Measurements from ENCODE around the gene KRTAP10-5. TPM values are rescaled to one million over a fixed set of nuclear protein-coding genes. Genes with fewer than 3 reads are reported as not detected.

The KRTAP10-5 gene
- total RNA-seq, 6 experiments from 2014 or later = not detected

DNA sequence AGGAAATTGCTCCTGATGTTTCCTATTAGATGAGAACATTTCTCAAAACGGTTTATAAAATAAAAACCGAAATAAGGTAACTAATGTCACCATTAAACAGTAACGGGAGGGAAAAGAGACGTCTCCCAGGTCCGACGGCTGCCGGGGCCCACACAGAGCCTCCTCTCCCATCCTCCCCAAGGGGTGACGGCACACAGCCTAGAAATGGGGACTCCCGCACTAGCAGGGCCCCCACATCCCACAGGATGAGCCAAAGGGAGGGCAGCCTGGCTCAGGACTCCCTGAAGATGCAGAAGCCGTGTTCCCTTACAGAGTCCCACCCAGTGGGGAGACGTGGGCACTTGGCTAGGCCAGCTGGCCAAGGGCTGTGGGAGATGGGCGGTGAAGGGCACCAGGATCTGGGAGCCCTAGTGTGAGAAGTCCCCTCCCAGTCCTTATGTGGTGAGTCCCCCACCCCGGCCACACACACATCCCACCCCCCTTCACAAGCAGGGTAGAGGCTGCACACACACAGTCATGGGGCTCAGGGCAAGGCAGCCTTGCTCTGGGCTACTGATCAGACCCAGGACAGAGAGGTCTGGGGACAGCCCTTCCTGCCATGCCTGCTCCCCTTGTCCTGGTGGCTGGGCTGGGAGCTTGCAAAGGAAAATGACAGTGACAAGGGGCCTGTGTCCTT is 25.1 kb downstream of the KRTAP10-5 start:
- Histone ChIP-seq H3K4me1 (no peaks in the 10 kb centered on the region), H3K9me3 (no peaks in the 10 kb centered on the region), H3K36me3 (no peaks in the 10 kb centered on the region), H3K4me3 (no peak overlapping the region), H3K27ac (no peak overlapping the region), H3K27me3 (no peaks in the 10 kb centered on the region)
- no peak for ATAC-seq
- no peak for DNase-seq
- TF ChIP-seq, protein P1, sequence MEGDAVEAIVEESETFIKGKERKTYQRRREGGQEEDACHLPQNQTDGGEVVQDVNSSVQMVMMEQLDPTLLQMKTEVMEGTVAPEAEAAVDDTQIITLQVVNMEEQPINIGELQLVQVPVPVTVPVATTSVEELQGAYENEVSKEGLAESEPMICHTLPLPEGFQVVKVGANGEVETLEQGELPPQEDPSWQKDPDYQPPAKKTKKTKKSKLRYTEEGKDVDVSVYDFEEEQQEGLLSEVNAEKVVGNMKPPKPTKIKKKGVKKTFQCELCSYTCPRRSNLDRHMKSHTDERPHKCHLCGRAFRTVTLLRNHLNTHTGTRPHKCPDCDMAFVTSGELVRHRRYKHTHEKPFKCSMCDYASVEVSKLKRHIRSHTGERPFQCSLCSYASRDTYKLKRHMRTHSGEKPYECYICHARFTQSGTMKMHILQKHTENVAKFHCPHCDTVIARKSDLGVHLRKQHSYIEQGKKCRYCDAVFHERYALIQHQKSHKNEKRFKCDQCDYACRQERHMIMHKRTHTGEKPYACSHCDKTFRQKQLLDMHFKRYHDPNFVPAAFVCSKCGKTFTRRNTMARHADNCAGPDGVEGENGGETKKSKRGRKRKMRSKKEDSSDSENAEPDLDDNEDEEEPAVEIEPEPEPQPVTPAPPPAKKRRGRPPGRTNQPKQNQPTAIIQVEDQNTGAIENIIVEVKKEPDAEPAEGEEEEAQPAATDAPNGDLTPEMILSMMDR (IDR thresholded peaks at IDR 0.05) = no peak
- TF ChIP-seq POLR2A (IDR thresholded peaks at IDR 0.05) = no peak
- intact Hi-C loops (cut with DNase I) = no loop called here
- 60% methylated on average over 7 of the region's 13 CpGs for WGBS (ENCODE audit: insufficient coverage, low coverage, low lambda C conversion rate, missing lambda C conversion rate)

DNA sequence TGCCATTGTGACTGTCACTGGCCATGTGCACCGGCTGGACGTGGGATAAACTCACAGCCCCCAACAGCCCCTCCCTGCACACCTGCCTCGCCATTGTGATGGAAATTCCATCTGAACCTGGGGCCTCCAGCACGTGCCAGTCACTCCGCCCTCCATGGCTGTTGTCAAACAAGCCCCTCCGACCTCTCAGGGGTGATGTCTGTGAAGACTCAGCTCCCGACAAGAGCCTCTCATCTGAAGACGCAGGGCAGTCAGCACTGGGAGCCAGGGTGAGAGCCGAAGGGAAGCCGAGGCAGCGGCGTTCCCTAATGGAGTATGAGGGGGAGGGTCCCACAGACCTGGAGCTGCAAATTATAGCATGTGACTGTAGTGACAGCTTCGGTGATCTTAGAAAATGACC is 27.7 kb downstream of the KRTAP10-5 start:
- H3K9me3 ChIP-seq = no peaks in the 10 kb centered on the region
- no peaks in the 10 kb centered on the region for H3K36me3 ChIP-seq
- ATAC-seq = no peak
- H3K4me1 ChIP-seq = no peaks in the 10 kb centered on the region
- no peak overlapping the region for H3K4me3 ChIP-seq
- no peak overlapping the region for H3K27ac ChIP-seq
- no peak for DNase-seq
- H3K27me3 ChIP-seq = no peaks in the 10 kb centered on the region
- intact Hi-C loops (cut with DNase I) = no loop called here
- no peak for TF ChIP-seq POLR2A (IDR thresholded peaks at IDR 0.05)
- TF ChIP-seq, protein P1 (IDR thresholded peaks at IDR 0.05) = no peak
- WGBS (ENCODE audit: insufficient coverage, low coverage, low lambda C conversion rate, missing lambda C conversion rate) = 72% methylated on average over 2 of the region's 13 CpGs

DNA sequence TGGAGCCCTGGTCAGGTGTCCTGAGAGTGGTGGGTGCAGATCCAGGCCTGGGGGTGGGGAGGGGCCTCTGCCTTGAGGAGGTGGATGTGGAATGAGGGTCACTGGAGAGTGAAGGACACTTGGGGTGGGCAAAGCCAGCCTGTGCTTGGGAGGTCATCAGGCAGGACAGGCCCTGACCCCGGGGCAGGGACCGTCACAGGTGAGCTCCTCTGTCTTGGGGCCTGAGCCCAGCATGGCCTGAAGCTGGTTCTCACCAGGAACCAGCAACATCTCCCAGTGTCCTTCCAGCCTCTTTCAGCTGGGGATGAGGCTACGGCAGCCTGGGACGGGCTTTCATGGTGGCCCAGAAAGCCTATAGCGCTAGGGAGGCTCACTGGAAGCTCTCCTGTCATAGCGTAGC is 28.3 kb downstream of the KRTAP10-5 start:
- no peak for ATAC-seq
- intact Hi-C loops (cut with DNase I) = no loop called here
- Histone ChIP-seq H3K9me3 (no peaks in the 10 kb centered on the region), H3K36me3 (no peaks in the 10 kb centered on the region), H3K27ac (no peak overlapping the region), H3K27me3 (no peaks in the 10 kb centered on the region), H3K4me1 (no peaks in the 10 kb centered on the region), H3K4me3 (no peak overlapping the region)
- WGBS (ENCODE audit: insufficient coverage, low coverage, low lambda C conversion rate, missing lambda C conversion rate) = no CpG with 5 or more reads among the region's 6 CpGs
- TF ChIP-seq, protein P1 (IDR thresholded peaks at IDR 0.05) = no peak
- TF ChIP-seq POLR2A (IDR thresholded peaks at IDR 0.05) = no peak
- DNase-seq = no peak

DNA sequence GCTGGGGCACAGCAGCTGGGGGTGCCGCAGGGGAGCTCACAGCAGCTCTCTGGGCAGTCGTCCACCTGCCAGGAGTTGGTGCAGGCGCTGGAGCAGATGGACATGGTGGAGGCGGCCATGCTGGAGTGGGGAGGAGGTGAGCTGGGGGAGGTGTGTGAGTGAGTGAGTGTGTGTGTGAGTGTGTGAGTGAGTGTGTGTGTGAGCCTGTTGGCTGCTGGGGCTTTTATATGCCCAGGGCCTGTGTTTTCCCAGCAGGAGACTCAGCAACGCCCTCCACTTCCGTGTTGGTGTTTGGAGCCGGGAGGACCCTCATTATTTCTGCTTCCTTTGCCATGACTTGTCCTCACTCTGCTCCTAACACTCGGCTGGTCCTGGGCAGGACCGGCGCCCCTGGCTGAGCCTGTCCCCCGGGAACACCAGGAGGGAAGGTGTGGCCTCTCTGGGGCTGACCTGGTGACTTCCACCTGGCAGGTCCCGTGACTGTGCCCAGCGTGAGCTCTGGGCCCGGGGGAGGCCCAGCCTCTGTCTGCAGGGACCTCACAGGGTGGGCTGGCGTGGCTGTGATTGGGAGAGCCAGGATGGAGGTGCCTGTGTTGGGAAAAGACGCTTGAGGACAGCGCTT is 29.0 kb downstream of the KRTAP10-5 start, which contains the start of gene KRTAP10-2:
TSS of gene KRTAP10-2 (minus strand) at position 166 of the 622 bp plus-strand sequence. CDS start at position 119, 47 bp downstream.
- Histone ChIP-seq H3K27me3 (no peaks in the 10 kb centered on the region), H3K27ac (no peak within 1 kb of the TSS), H3K36me3 (no peaks in the 10 kb centered on the region), H3K4me3 (no peak within 1 kb of the TSS), H3K9me3 (no peaks in the 10 kb centered on the region), H3K4me1 (no peaks in the 10 kb centered on the region)
- TF ChIP-seq POLR2A (IDR thresholded peaks at IDR 0.05) = no peak
- TF ChIP-seq, protein P1 (IDR thresholded peaks at IDR 0.05) = no peak
- DNase-seq = no peak
- no CpG with 5 or more reads among the region's 17 CpGs for WGBS (ENCODE audit: insufficient coverage, low coverage, low lambda C conversion rate, missing lambda C conversion rate)
- peak in 1 of 4 donors; percentile 6 for ATAC-seq
- intact Hi-C loops (cut with DNase I) = no loop called here

Data from right lobe of liver (tissue), 6 donors.